Thoracic aorta (tissue), 2 donors: Measurements from ENCODE around the gene RYR1. TPM values are rescaled to one million over a fixed set of nuclear protein-coding genes. Genes with fewer than 3 reads are reported as not detected.

Source experiments
- ATAC-seq: fragments of 150-250 bp; one replicate; pipeline ENCODE4 v1.8.0; 2017; ENCODE audit warnings: low read depth; ENCODE audit not compliant: insufficient number of reproducible peaks, low FRiP score
- DNase-seq: peaks from one replicate; pipeline ENCODE4 v3.0.0-alpha.2; 2020; ENCODE audit warnings: low spot score
- H3K27ac ChIP-seq, 2 donors: fragments of 200-600 bp; sonication (generic); 1 replicate in 1 of 2; 2 replicates in 1 of 2; pipeline ENCODE4 v1.5.1; 2016; ENCODE audit warnings: mild to moderate bottlenecking in 2 of 2, moderate library complexity in 2 of 2
- H3K27me3 ChIP-seq: fragments of 200-600 bp; sonication (generic); replicated peaks from 2 replicates; pipeline ENCODE4 v1.6.0; 2016; ENCODE audit warnings: mild to moderate bottlenecking; ENCODE audit not compliant: insufficient read depth
- H3K36me3 ChIP-seq: fragments of 200-600 bp; sonication (generic); one replicate; pipeline ENCODE4 v1.5.1; 2016
- H3K4me1 ChIP-seq, 2 donors: fragments of 200-600 bp; sonication (generic); 1 replicate in 1 of 2; 2 replicates in 1 of 2; pipeline versions ENCODE4 v1.5.1 to v1.6.0; 2016; ENCODE audit warnings: low read depth in 2 of 2, mild to moderate bottlenecking in 1 of 2; ENCODE audit not compliant: control insufficient read depth in 1 of 2
- H3K4me3 ChIP-seq: fragments of 200-600 bp; sonication (generic); 2 replicates; pipeline ENCODE4 v1.5.1; 2016; ENCODE audit warnings: mild to moderate bottlenecking
- H3K9me3 ChIP-seq: fragments of 200-600 bp; sonication (generic); 2 replicates; pipeline ENCODE4 v1.5.1; 2016
- total RNA-seq, 2 donors: library from RNA; depleted of rRNA; stranded (reverse); fragments of >200 nt; gene quantifications; one replicate each; pipeline versions ENCODE4 v1.1.0 to v1.2.3, GENCODE V29; 2016
- TF ChIP-seq, protein P1 (sequence below): fragments of 200-600 bp; sonication (generic); IDR thresholded peaks from one replicate; pipeline ENCODE4 v1.5.1; 2019; ENCODE audit warnings: antibody characterized with exemption

RYR1 gene
- total RNA-seq, 2 donors from 2014 or later: 3.8 to 4.3 TPM

DNA sequence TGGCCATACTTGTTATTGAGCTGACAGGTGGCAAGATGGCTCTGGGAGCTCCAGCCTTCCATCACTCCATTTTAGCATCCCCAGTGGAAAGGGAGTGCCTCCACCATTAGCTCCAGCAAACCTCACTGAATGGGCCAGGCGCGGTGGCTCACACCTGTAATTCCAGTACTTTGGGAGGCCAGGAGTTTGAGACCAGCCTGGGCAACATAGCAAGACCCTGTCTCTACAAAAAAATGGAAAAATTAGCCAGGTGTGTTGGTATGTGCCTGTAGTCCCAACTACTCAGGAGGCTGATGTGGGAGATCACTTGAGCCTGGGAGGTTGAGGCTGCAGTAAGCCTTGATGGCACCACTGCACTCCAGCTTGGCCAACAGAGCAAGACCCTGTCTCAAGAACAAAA lies 98.0 kb downstream of the RYR1 start:
- Histone ChIP-seq H3K36me3 (no peaks in the 10 kb centered on the region), H3K4me3 (no peak overlapping the region), H3K9me3 (peaks cover 10% of the 10 kb centered on the region), H3K4me1 (no peaks in the 10 kb centered on the region), H3K27ac (no peak overlapping the region), H3K27me3 (no peaks in the 10 kb centered on the region)
- no peak for ATAC-seq
- DNase-seq: no peak
- TF ChIP-seq, protein P1, sequence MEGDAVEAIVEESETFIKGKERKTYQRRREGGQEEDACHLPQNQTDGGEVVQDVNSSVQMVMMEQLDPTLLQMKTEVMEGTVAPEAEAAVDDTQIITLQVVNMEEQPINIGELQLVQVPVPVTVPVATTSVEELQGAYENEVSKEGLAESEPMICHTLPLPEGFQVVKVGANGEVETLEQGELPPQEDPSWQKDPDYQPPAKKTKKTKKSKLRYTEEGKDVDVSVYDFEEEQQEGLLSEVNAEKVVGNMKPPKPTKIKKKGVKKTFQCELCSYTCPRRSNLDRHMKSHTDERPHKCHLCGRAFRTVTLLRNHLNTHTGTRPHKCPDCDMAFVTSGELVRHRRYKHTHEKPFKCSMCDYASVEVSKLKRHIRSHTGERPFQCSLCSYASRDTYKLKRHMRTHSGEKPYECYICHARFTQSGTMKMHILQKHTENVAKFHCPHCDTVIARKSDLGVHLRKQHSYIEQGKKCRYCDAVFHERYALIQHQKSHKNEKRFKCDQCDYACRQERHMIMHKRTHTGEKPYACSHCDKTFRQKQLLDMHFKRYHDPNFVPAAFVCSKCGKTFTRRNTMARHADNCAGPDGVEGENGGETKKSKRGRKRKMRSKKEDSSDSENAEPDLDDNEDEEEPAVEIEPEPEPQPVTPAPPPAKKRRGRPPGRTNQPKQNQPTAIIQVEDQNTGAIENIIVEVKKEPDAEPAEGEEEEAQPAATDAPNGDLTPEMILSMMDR: no peak

DNA sequence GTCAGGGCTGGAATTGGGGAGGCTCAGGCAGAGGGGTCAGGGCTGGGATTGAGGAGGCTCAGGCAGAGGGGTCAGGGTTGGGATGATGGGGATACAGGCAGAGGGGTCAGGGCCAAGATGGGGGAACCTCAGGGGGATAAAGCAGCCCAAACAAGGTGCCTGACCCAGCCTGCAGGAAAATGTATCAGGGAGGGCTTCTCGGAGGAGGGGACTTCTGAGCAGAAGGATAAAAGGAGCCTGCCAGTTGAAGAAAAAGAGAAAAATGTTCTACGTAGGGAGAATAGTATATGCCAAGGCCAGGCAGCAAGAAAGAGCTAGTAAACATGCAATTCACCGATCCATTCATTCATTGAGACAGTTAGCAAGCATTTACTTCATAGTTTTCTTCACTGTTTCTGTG lies 99.4 kb downstream of the RYR1 start:
- no peaks in the 10 kb centered on the region for H3K36me3 ChIP-seq

DNA sequence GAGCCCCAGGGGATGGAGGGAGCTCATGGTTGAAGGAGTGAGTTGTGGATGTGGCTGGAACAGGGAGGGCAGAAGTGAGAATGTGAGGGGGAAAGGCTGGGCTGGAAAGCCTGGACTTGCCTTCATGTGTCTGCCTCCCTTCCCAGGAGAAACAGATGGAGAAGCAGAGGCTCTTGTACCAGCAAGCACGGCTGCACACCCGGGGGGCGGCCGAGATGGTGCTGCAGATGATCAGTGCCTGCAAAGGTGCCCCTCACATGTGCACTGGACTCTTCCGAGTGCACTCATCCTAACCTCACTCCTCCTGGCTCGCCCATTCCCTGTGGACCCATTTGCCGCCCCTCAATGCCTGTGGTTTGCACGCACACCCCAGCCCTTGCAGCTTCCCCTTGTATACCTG lies 101.1 kb downstream of the RYR1 start:
- Histone ChIP-seq H3K27ac (no peak overlapping the region), H3K4me1 (peaks cover 16 to 18% of the 10 kb centered on the region in 2 donors), H3K36me3 (no peaks in the 10 kb centered on the region), H3K4me3 (no peak overlapping the region), H3K9me3 (peaks cover 10% of the 10 kb centered on the region), H3K27me3 (no peaks in the 10 kb centered on the region)
- TF ChIP-seq, protein P1: no peak
- ATAC-seq (no peak), DNase-seq (no peak)

More for the DNA sequence above, 99.4 kb downstream of the RYR1 start:
- H3K27ac ChIP-seq: no peak overlapping the region
- H3K4me3 ChIP-seq: no peak overlapping the region
- ATAC-seq (no peak), DNase-seq (no peak)
- H3K9me3 ChIP-seq: peaks cover 10% of the 10 kb centered on the region
- H3K4me1 ChIP-seq: peaks cover under 1 to 2% of the 10 kb centered on the region in 2 donors
- no peaks in the 10 kb centered on the region for H3K27me3 ChIP-seq
- TF ChIP-seq, protein P1: no peak

DNA sequence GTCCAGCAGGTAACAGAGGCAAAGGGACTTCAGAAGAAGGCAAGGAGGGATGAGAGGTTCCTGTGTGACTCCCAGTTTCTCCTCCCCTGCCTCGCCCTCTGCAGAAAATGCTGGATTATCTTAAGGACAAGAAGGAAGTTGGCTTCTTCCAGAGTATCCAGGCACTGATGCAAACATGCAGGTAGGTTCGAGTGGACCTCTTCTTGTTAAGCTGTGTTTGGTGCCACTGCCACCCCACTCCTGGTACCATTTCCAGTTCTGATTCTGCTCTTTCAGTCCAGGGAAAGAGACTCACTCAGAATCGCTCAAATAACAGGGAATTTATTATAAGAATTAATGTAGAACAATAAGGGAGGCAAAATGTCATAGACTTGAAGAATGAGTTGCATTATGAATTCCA lies 101.7 kb downstream of the RYR1 start:
- ATAC-seq (no peak), DNase-seq (no peak)
- no peaks in the 10 kb centered on the region for H3K27me3 ChIP-seq
- H3K9me3 ChIP-seq: peaks cover 10% of the 10 kb centered on the region
- peaks cover 22% of the 10 kb centered on the region in 2 donors for H3K4me1 ChIP-seq
- H3K27ac ChIP-seq: no peak overlapping the region
- no peaks in the 10 kb centered on the region for H3K36me3 ChIP-seq
- no peak overlapping the region for H3K4me3 ChIP-seq
- TF ChIP-seq, protein P1: no peak

DNA sequence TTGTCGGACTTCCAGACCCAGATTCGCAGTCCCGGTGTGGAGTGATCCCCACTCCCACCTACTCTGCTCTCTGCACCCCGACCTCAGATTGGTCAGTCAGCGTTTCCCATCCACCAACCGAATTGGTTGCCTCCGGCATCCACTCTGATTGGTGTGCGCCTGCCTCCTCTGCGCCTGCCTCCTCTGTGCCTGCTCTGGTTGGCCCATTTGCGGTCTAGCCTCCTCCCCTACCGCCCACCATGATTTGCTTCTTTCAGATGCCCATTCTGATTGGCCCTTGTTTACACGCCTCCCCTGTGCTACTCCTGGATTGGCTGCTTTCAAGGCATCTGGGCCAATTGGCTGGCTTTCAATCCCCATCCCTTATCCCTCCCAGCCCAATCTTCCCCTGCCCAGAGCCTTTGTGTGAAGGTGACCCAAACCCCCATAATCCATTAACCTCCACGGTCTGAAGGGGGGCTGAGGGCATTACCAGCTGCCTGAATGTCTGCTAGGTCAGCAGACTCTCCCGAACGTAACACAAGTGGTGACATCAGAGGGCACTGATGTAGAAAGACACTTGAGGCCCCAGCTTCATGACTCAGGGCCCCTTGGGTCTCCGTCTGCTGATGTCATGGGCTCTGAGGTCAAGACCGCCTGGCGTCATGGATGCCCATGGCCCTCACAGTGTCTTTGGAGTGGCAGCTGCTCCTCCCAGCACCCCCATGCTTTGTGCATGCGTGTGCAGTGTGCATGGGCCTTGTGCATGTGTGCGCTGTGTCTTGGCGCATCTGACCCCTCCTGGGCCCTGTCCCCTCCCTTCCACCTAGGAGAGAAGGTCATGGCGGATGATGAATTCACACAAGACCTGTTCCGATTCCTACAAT lies 103.8 kb downstream of the RYR1 start:
- no peak overlapping the region for H3K27ac ChIP-seq
- TF ChIP-seq, protein P1: no peak
- H3K4me1 ChIP-seq: peaks cover 22% of the 10 kb centered on the region in 2 donors
- H3K27me3 ChIP-seq: no peaks in the 10 kb centered on the region
- H3K36me3 ChIP-seq: no peaks in the 10 kb centered on the region
- H3K4me3 ChIP-seq: no peak overlapping the region
- no peak for ATAC-seq
- peaks cover 10% of the 10 kb centered on the region for H3K9me3 ChIP-seq
- DNase-seq: no peak
